Endothelial cell of umbilical vein (primary cell): ENCODE measurements around the gene LRRC61. TPM values are rescaled to one million over a fixed set of nuclear protein-coding genes. Genes with fewer than 3 reads are reported as not detected.
A peak's percentile ranks its signal among the peaks of the same experiment; 100 is the strongest.
"Not testable (repeated sequence)": the region's sequence is repeated elsewhere in the genome, so short reads cannot be mapped to it uniquely, and the experiment has no call there.

Experiments used
- BruUV-seq: library from RNA; stranded (reverse); fragments of 400-500 nt; replicated peaks from 2 replicates; lab custom pipeline; 2021; lab: Mats Ljungman, UMichigan
- CTCF ChIA-PET: fragments of 300-600, 350-600 bp; sonication (Branson Sonifier 250); formaldehyde crosslinking; loops from one replicate; lab custom pipeline; 2021; ENCODE audit warnings: antibody characterized with exemption, inconsistent platforms; lab: Charles Lee
- POLR2A ChIA-PET: fragments of 300-600, 350-600 bp; sonication (Branson Sonifier 250); formaldehyde crosslinking; loops from one replicate; lab custom pipeline; 2021; ENCODE audit warnings: antibody characterized with exemption, inconsistent platforms; lab: Charles Lee
- DNase-seq: peaks from one replicate; pipeline ENCODE4 v3.0.0-alpha.2; 2011; ENCODE audit warnings: low read depth, low spot score
- FAIRE-seq: peaks from 2 replicates; lab custom pipeline; 2011; peaks lifted over from hg19 to GRCh38; lab: Jason Lieb, UNC
- H2AFZ ChIP-seq: 2 replicates; pipeline ENCODE4 v1.6.0; 2012; ENCODE audit warnings: low read depth, low read length, control low read depth, inconsistent platforms
- H3K27ac ChIP-seq: 2 replicates; pipeline ENCODE4 v1.5.1; 2011; ENCODE audit warnings: low read depth, mild to moderate bottlenecking, control low read depth, low read length, moderate library complexity; ENCODE audit not compliant: insufficient read depth
- H3K27me3 ChIP-seq, 2 experiments: 2 replicates each; pipeline versions ENCODE4 v1.6.0 to v1.6.1; 2011; ENCODE audit warnings: low read length in 2 of 2, mixed read lengths in 1 of 2; ENCODE audit not compliant: control insufficient read depth in 2 of 2, insufficient read depth in 2 of 2
- H3K36me3 ChIP-seq, 2 experiments: 2 replicates in 1 of 2; 3 replicates in 1 of 2; pipeline ENCODE4 v1.5.1; 2011; ENCODE audit warnings: low read length in 2 of 2, mild to moderate bottlenecking in 1 of 2, moderate library complexity in 1 of 2; ENCODE audit not compliant: control insufficient read depth in 2 of 2, insufficient read depth in 2 of 2; ENCODE audit errors: extremely low read depth in 1 of 2
- H3K4me1 ChIP-seq: 3 replicates; pipeline ENCODE4 v1.5.1; 2011; ENCODE audit warnings: mild to moderate bottlenecking, low read length; ENCODE audit not compliant: control insufficient read depth, insufficient read depth; ENCODE audit errors: extremely low read depth
- H3K4me2 ChIP-seq: 2 replicates; pipeline ENCODE4 v1.6.1; 2011; ENCODE audit warnings: low read length, control low read depth, mixed read lengths; ENCODE audit not compliant: insufficient read depth
- H3K4me3 ChIP-seq, 3 experiments: fragments of 200-600 bp in 1 of 3; sonication (generic), shearing (Covaris generic) in 1 of 3; replicated peaks in 1 of 3; 2 replicates each; pipeline ENCODE4 v1.5.1; 2011 to 2016; ENCODE audit warnings: control low read depth in 3 of 3, low read length in 3 of 3, mild to moderate bottlenecking in 2 of 3, inconsistent platforms in 1 of 3, low read depth in 1 of 3, moderate library complexity in 1 of 3; ENCODE audit not compliant: insufficient read depth in 1 of 3
- H3K79me2 ChIP-seq: 2 replicates; pipeline ENCODE4 v1.6.0; 2012; ENCODE audit warnings: low read length, inconsistent platforms; ENCODE audit not compliant: control insufficient read depth, insufficient read depth
- H3K9ac ChIP-seq: replicated peaks from 2 replicates; pipeline ENCODE3; 2011; ENCODE audit warnings: low read length, control low read depth; ENCODE audit not compliant: insufficient read depth; ENCODE audit errors: extremely low read depth
- H3K9me1 ChIP-seq: replicated peaks from 3 replicates; pipeline ENCODE4 v1.6.0; 2011; ENCODE audit warnings: mild to moderate bottlenecking, low read length; ENCODE audit not compliant: control insufficient read depth, insufficient read depth; ENCODE audit errors: extremely low read depth
- H3K9me3 ChIP-seq: replicated peaks from 2 replicates; pipeline ENCODE4 v1.5.1; 2012; ENCODE audit warnings: low read length, inconsistent platforms; ENCODE audit not compliant: control insufficient read depth, insufficient read depth
- H4K20me1 ChIP-seq: replicated peaks from 2 replicates; pipeline ENCODE3; 2011; ENCODE audit warnings: mild to moderate bottlenecking, low read length; ENCODE audit not compliant: control insufficient read depth, insufficient read depth; ENCODE audit errors: extremely low read depth
- FOS ChIP-seq: IDR thresholded peaks from 2 replicates; pipeline ENCODE4 v1.6.1; 2011; ENCODE audit warnings: mild to moderate bottlenecking, low read length, moderate library complexity, borderline replicate concordance; ENCODE audit not compliant: insufficient read depth
- GATA2 ChIP-seq: IDR thresholded peaks from 2 replicates; pipeline ENCODE4 v1.7.0; 2011; ENCODE audit warnings: low read depth, mild to moderate bottlenecking, moderate library complexity, mixed read lengths, low read length; ENCODE audit not compliant: insufficient read length, insufficient read depth
- MYC ChIP-seq: IDR thresholded peaks from one replicate; pipeline ENCODE4 v1.6.1; 2011; ENCODE audit warnings: mild to moderate bottlenecking, low read depth, low read length
- dilution Hi-C: fragments of 300-500 bp; cut with MboI; formaldehyde crosslinking; loops from one replicate; pipeline ENCODE4 v1.15.0; 2019; ENCODE audit warnings: low sequenced_read_pairs; ENCODE audit not compliant: extremely low pct_ligation_motif_present
- intact Hi-C: fragments of 100-400 bp; cut with micrococcal nuclease; formaldehyde crosslinking; loops from one replicate; pipeline ENCODE4 v1.10.0; 2022
- polyA plus RNA-seq, 4 experiments: library from polyadenylated mRNA; depleted of rRNA in 3 of 4; stranded (reverse) in 3 of 4; unstranded in 1 of 4; fragments of >200 nt; gene quantifications; 2 replicates each; pipeline versions ENCODE4 v1.2.1 to v1.2.3, GENCODE V29; 2011 to 2012; ENCODE audit warnings: missing spikeins in 1 of 4
- total RNA-seq: library from RNA; stranded (reverse); gene quantifications from 2 replicates; pipeline ENCODE4 v1.2.3, GENCODE V29; 2021

Gene LRRC61
- total and polyA plus RNA-seq, 2 donors (not counting 3 experiments of a cell fraction or from before 2014, with no cell fraction given), result 0.72 TPM; not detected in 1

- FAIRE-seq, H3K4me1 ChIP-seq, H3K27ac ChIP-seq, H3K9ac ChIP-seq, dilution Hi-C loops, H3K4me3 ChIP-seq, H3K9me3 ChIP-seq, H3K4me2 ChIP-seq, DNase-seq, H4K20me1 ChIP-seq, H3K9me1 ChIP-seq, BruUV-seq, intact Hi-C loops, H3K27me3 ChIP-seq, H3K79me2 ChIP-seq, H3K36me3 ChIP-seq, H2AFZ ChIP-seq: not testable (repeated sequence)
- POLR2A ChIA-PET, result interaction anchor here (0.7 kb wide), 1 partner anchor 9 kb away, joined by 11 read pairs; no protein-coding TSS in a partner anchor
- CTCF ChIA-PET, result interaction anchor here (1.1 kb wide), 1 partner anchor 10 kb away, joined by 3 read pairs; no protein-coding TSS in a partner anchor
These were observed 6.2 kb upstream of the LRRC61 start for GRCh38 chr7:150316987-150317386.

- peaks cover 5% of the 10 kb centered on the region for H3K4me1 ChIP-seq
- FAIRE-seq (no peak), DNase-seq (peak; percentile 35)
- H3K79me2 ChIP-seq, result no peaks in the 10 kb centered on the region
- H3K4me2 ChIP-seq, result peak overlapping the region; percentile 49
- no peaks in the 10 kb centered on the region for H3K9me3 ChIP-seq
- H3K4me3 ChIP-seq, result no peak overlapping the region
- dilution Hi-C loops, result no loop called here
- H3K9ac ChIP-seq, result no peak overlapping the region
- no peaks in the 10 kb centered on the region for H3K36me3 ChIP-seq
- intact Hi-C loops, result no loop called here
- peak overlapping the region; percentile 18 for H3K27ac ChIP-seq
- ChIA-PET POLR2A (no interaction called here), CTCF (interaction anchor here (1.1 kb wide), 1 partner anchor 11 kb away, joined by 3 read pairs; no protein-coding TSS in a partner anchor)
- no peaks in the 10 kb centered on the region for H3K9me1 ChIP-seq
- H4K20me1 ChIP-seq, result no peaks in the 10 kb centered on the region
- peak; percentile 60 for TF ChIP-seq FOS
- TF ChIP-seq GATA2, result peak; percentile 10
- no peak for TF ChIP-seq MYC
- BruUV-seq, result no TSS peak
- no peaks in the 10 kb centered on the region for H3K27me3 ChIP-seq
- peak overlapping the region; percentile 50 for H2AFZ ChIP-seq
These were observed 5.3 kb upstream of the LRRC61 start for GRCh38 chr7:150317748-150318444.
